GM19239 (cell line): ENCODE results near the gene LMNTD1.
A peak's percentile ranks its signal among the peaks of the same experiment; 100 is the strongest.
"Not testable (repeated sequence)": the region's sequence is repeated elsewhere in the genome, so short reads cannot be mapped to it uniquely, and the experiment has no call there.

Source experiments
- DNase-seq: peaks from one replicate; pipeline ENCODE4 v3.0.0; 2011; ENCODE audit warnings: low spot score; ENCODE audit not compliant: insufficient read length
- FAIRE-seq: peaks from 2 replicates; lab custom pipeline; 2011; peaks lifted over from hg19 to GRCh38; lab: Jason Lieb, UNC

LMNTD1 gene

GRCh38 chr12:25435431-25435830 lies 117.7 kb downstream of the LMNTD1 start:
- FAIRE-seq (peak; percentile 39), DNase-seq (no peak)

DNA sequence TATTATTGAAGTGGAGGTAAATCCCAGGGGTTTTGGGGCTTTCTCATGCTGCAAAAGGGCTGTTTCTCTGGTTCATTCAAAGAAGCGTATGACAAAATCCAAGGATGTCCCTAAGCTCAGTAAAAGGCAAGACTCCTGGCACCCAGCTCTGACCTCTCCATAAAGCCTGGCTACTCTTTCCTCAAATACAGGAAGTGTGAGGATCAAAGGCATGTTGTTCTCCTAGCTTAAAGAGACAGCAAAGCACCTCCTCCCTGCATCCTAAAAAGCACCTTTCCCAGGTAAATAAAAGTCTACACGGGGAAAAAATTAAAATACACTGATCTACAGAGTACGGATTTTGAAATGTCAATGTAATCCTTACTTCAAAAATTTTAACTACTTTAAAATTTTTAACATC lies 118.6 kb downstream of the LMNTD1 start:
- FAIRE-seq (no peak), DNase-seq (no peak)

DNA sequence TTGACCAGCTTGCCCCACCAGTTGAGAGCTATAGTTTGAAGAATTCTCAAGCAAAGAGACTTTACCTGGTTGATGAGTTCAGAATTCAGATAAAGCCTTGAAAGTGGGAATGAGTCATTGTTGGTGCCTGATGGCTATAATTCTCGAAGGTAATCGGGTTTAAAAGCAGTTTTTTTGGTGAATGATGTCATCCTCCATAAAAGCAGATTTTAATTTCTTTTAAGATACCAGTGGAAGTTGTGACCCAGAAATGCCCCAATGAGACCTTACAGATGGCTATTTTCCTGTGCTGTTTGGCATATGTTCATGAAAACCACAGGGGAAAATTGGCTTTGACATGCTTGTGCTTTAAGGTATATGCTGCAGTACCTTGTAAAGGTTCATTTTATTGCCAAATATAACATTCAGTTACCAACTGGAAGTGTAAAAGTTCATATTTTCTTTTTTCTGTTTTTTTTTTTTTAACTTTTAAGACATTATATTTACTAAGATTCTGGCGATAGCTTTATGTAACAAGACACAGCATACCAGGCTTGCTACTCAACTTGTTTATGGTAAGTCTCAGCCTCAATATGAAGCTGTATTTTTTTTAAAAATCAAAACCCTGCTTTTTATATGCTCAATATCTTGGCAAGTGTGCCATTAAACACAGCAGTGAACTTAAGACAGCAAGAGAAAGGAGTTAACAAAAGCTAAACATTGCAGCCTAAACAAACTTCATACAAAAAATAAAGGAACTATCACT lies 119.3 kb downstream of the LMNTD1 start:
- no peak for DNase-seq
- FAIRE-seq = no peak

GRCh38 chr12:25433024-25433423 lies 120.1 kb downstream of the LMNTD1 start:
- no peak for FAIRE-seq

DNA sequence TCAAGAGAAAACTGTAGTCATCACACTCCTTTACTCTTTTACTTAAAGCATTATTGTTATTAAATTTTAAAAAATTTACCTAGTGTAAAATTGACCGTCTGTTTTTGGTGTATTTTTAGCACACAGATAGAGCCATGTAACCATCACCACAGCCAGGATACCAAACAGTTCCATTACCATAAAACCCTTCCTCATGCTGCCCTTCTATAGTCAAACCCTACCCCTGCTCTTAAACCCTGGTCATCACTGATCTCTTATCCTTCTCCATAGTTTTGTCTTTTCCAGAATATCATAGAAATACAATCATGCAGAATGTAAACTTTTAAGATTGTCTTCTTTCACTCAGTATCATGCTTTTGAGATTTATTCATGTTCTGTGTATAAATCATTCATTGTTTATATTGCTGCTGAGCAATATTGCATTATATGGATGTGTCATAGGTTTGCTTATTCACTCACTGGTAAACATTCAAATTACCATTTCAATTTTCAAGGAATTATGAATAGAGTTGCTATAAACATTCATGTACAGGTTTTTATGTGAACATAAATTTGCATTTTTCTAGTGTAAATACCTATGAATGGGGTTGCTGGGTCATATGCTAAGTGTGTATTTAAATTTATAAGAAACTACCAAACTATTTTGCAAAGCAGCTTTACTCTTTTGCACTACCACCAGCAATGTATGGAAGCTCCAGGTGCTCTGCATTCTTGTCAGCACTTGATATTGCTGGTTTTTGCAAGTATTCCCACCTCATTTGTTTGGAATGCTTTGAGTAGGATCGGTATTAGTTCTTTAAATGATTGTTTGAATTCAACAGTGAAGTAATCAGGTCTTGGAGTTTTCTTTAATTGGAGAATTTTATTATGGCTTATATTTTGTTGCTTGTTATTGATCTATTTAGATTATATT lies 125.5 kb downstream of the LMNTD1 start:
- DNase-seq (no peak), FAIRE-seq (no peak)

More at GRCh38 chr12:25433024-25433423, 120.1 kb downstream of the LMNTD1 start:
- no peak for DNase-seq

- FAIRE-seq, DNase-seq: not testable (repeated sequence)
Observed at GRCh38 chr12:25426821-25427220, 126.3 kb downstream of the LMNTD1 start.
